HFFc6 (cell line): ENCODE measurements around the gene C10orf105. TPM values are rescaled to one million over a fixed set of nuclear protein-coding genes. Genes with fewer than 3 reads are reported as not detected.

Source experiments
- DNase-seq: peaks from one replicate; pipeline ENCODE4 v3.0.0-alpha.2; 2018
- H3K27ac Mint-ChIP-seq: 2 replicates; pipeline ENCODE4 v1.8.0; 2020; ENCODE audit warnings: mild to moderate bottlenecking, mixed read lengths
- H3K27me3 Mint-ChIP-seq: 2 replicates; pipeline ENCODE4 v1.8.0; 2021; ENCODE audit warnings: mild to moderate bottlenecking, moderate library complexity, mixed read lengths; ENCODE audit not compliant: insufficient read depth
- H3K36me3 Mint-ChIP-seq: 2 replicates; pipeline ENCODE4 v1.8.0; 2021; ENCODE audit warnings: low read depth, mixed read lengths
- H3K4me1 Mint-ChIP-seq: 2 replicates; pipeline ENCODE4 v1.8.0; 2020; ENCODE audit warnings: low read depth, mixed read lengths
- H3K4me3 Mint-ChIP-seq: 2 replicates; pipeline ENCODE4 v1.8.0; 2020; ENCODE audit warnings: mild to moderate bottlenecking, moderate library complexity, mixed read lengths
- H3K9me3 Mint-ChIP-seq: 2 replicates; pipeline ENCODE4 v1.8.0; 2020; ENCODE audit warnings: mild to moderate bottlenecking, mixed read lengths
- CTCF ChIP-seq: fragments of 200-600 bp; sonication (generic); IDR thresholded peaks from 2 replicates; pipeline ENCODE4 v1.5.0; 2021; ENCODE audit warnings: antibody characterized with exemption, mild to moderate bottlenecking
- total RNA-seq, 6 experiments: library from RNA; stranded (reverse); fragmentation: NEBNext Ultra II Directional; extraction: Animal tissue kit (Norgen Biotek cat#: 25700); gene quantifications; 2 replicates in 1 of 6; 3 replicates in 5 of 6; pipeline ENCODE4 v1.2.3, GENCODE V29; 2021

C10orf105 gene
- total RNA-seq, 6 experiments from 2014 or later: not detected

- H3K9me3 Mint-ChIP-seq: no peaks in the 10 kb centered on the region
- H3K27me3 Mint-ChIP-seq: peaks cover 32% of the 10 kb centered on the region
- H3K27ac Mint-ChIP-seq: no peak overlapping the region
- no peaks in the 10 kb centered on the region for H3K36me3 Mint-ChIP-seq
- DNase-seq: no peak
- peaks cover 19% of the 10 kb centered on the region for H3K4me1 Mint-ChIP-seq
- no peak overlapping the region for H3K4me3 Mint-ChIP-seq
- TF ChIP-seq CTCF: no peak
Measured at GRCh38 chr10:71729161-71729636, 9.6 kb upstream of the C10orf105 start.

GRCh38 chr10:71727738-71728737 is 8.5 kb upstream of the C10orf105 start:
- DNase-seq: no peak
- Mint-ChIP-seq H3K4me3 (no peak overlapping the region), H3K27me3 (peaks cover 24% of the 10 kb centered on the region), H3K4me1 (peaks cover 19% of the 10 kb centered on the region), H3K9me3 (no peaks in the 10 kb centered on the region), H3K27ac (no peak overlapping the region), H3K36me3 (no peaks in the 10 kb centered on the region)
- TF ChIP-seq CTCF: no peak

GRCh38 chr10:71727105-71727737 is 7.6 kb upstream of the C10orf105 start:
- H3K4me3 Mint-ChIP-seq: no peak overlapping the region
- DNase-seq: no peak
- H3K27ac Mint-ChIP-seq: no peak overlapping the region
- H3K4me1 Mint-ChIP-seq: peaks cover 19% of the 10 kb centered on the region
- TF ChIP-seq CTCF: no peak
- H3K36me3 Mint-ChIP-seq: 0 out of 2 replicates have a peak, but pooled peaks cover 4% of the 10 kb centered on the region
- H3K27me3 Mint-ChIP-seq: peaks cover 22% of the 10 kb centered on the region
- no peaks in the 10 kb centered on the region for H3K9me3 Mint-ChIP-seq

- Mint-ChIP-seq H3K9me3 (no peaks in the 10 kb centered on the region), H3K4me3 (no peak overlapping the region), H3K27me3 (peaks cover 21% of the 10 kb centered on the region), H3K27ac (no peak overlapping the region), H3K36me3 (0 out of 2 replicates have a peak, but pooled peaks cover 4% of the 10 kb centered on the region), H3K4me1 (peaks cover 19% of the 10 kb centered on the region)
- DNase-seq: no peak
- TF ChIP-seq CTCF: no peak
Measured at GRCh38 chr10:71726580-71727104, 7.1 kb upstream of the C10orf105 start.

- Mint-ChIP-seq H3K27me3 (peaks cover 22% of the 10 kb centered on the region), H3K4me1 (peaks cover 19% of the 10 kb centered on the region), H3K27ac (no peak overlapping the region), H3K4me3 (no peak overlapping the region), H3K36me3 (0 out of 2 replicates have a peak, but pooled peaks cover 4% of the 10 kb centered on the region), H3K9me3 (no peaks in the 10 kb centered on the region)
- peak; percentile 34 for DNase-seq
- TF ChIP-seq CTCF: peak; percentile 74
Measured at GRCh38 chr10:71725998-71726579, 6.5 kb upstream of the C10orf105 start.
